ENCODE data around the gene MISP. TPM values are rescaled to one million over a fixed set of nuclear protein-coding genes. Genes with fewer than 3 reads are reported as not detected.
"Not testable (repeated sequence)": the region's sequence is repeated elsewhere in the genome, so short reads cannot be mapped to it uniquely, and the experiment has no call there.

Gene MISP
- total RNA-seq, 1 experiment from 2014 or later = 5.8 TPM

DNA sequence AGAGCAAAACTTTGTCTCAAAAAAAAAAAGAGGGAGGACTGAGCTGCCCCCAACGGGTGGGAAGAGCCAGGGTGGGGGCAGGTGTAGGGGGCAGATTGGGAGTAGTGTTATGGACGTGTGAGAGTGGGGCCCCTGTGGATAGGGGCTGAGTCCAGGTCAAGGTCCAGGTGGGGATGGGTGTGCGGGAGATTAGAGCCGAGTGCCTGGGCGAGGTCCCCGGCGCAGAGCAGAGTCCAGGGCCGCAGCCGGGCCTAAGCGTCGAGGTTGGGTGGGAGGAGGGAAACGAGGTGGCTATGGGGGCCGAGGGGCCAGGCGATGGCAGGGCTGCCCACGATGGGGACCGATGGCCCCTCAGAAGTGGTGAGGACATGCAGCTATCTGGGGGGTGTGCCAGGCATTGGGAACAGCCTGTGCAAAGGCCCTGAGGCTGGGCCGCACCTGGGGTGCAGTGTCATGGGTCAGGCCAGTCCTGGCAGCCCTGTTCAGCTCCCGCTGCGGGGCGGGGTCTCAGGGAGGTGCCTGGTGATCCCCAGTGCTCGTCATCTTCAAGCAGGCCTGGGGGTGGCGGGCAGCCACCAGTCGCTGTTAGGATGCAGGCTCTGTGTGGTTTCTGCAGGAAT lies 12.3 kb upstream of the MISP start:
- Histone ChIP-seq H3K27me3 (ENCODE audit: control insufficient read depth, insufficient read depth, low read length) (no peaks in the 10 kb centered on the region), H3K36me3 (ENCODE audit: control insufficient read depth, insufficient read depth, low read length) (no peaks in the 10 kb centered on the region), H3K4me1 (ENCODE audit: control insufficient read depth, insufficient read depth, low read length) (no peaks in the 10 kb centered on the region), H3K27ac (ENCODE audit: low read length) (no peak overlapping the region), H3K9me3 (ENCODE audit: control insufficient read depth, insufficient read depth, low read depth, low read length) (no peaks in the 10 kb centered on the region), H3K4me3 (ENCODE audit: low read depth in 2 of 2, low read length in 2 of 2) (no peak overlapping the region)
- in situ Hi-C loops (cut with HindIII; ENCODE audit: low pct_unique_long_range_greater_than_20kb, low sequenced_read_pairs) = no loop called here
- TF ChIP-seq, protein P1, sequence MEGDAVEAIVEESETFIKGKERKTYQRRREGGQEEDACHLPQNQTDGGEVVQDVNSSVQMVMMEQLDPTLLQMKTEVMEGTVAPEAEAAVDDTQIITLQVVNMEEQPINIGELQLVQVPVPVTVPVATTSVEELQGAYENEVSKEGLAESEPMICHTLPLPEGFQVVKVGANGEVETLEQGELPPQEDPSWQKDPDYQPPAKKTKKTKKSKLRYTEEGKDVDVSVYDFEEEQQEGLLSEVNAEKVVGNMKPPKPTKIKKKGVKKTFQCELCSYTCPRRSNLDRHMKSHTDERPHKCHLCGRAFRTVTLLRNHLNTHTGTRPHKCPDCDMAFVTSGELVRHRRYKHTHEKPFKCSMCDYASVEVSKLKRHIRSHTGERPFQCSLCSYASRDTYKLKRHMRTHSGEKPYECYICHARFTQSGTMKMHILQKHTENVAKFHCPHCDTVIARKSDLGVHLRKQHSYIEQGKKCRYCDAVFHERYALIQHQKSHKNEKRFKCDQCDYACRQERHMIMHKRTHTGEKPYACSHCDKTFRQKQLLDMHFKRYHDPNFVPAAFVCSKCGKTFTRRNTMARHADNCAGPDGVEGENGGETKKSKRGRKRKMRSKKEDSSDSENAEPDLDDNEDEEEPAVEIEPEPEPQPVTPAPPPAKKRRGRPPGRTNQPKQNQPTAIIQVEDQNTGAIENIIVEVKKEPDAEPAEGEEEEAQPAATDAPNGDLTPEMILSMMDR (IDR thresholded peaks at IDR 0.05) = no peak
- no peak for TF ChIP-seq POLR2AphosphoS5 (IDR thresholded peaks at IDR 0.05; ENCODE audit: low read depth, low read length)
- no peak for TF ChIP-seq TCF7L2 (IDR thresholded peaks at IDR 0.05; ENCODE audit: low read depth, low read length)
- no peak for TF ChIP-seq SIN3A (IDR thresholded peaks at IDR 0.05; ENCODE audit: borderline replicate concordance, insufficient read depth, low read depth, low read length)
- TF ChIP-seq, protein P2, sequence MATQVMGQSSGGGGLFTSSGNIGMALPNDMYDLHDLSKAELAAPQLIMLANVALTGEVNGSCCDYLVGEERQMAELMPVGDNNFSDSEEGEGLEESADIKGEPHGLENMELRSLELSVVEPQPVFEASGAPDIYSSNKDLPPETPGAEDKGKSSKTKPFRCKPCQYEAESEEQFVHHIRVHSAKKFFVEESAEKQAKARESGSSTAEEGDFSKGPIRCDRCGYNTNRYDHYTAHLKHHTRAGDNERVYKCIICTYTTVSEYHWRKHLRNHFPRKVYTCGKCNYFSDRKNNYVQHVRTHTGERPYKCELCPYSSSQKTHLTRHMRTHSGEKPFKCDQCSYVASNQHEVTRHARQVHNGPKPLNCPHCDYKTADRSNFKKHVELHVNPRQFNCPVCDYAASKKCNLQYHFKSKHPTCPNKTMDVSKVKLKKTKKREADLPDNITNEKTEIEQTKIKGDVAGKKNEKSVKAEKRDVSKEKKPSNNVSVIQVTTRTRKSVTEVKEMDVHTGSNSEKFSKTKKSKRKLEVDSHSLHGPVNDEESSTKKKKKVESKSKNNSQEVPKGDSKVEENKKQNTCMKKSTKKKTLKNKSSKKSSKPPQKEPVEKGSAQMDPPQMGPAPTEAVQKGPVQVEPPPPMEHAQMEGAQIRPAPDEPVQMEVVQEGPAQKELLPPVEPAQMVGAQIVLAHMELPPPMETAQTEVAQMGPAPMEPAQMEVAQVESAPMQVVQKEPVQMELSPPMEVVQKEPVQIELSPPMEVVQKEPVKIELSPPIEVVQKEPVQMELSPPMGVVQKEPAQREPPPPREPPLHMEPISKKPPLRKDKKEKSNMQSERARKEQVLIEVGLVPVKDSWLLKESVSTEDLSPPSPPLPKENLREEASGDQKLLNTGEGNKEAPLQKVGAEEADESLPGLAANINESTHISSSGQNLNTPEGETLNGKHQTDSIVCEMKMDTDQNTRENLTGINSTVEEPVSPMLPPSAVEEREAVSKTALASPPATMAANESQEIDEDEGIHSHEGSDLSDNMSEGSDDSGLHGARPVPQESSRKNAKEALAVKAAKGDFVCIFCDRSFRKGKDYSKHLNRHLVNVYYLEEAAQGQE (IDR thresholded peaks at IDR 0.05; ENCODE audit: insufficient read depth in 1 of 2, low read depth in 2 of 2, low read length in 1 of 2) = no peak
- DNase-seq (ENCODE audit: low read depth, low spot score) (no peak), ATAC-seq (no peak)
- POLR2A ChIA-PET = no interaction called here
- no TSS peak for BruUV-seq (replicated peaks)
- intact Hi-C loops (cut with micrococcal nuclease; ENCODE audit: unreplicated experiment) = no loop called here
- CTCF ChIA-PET = interaction anchor here (0.6 kb wide), 1 partner anchor 259 kb away, joined by 7 read pairs; no protein-coding TSS in a partner anchor

DNA sequence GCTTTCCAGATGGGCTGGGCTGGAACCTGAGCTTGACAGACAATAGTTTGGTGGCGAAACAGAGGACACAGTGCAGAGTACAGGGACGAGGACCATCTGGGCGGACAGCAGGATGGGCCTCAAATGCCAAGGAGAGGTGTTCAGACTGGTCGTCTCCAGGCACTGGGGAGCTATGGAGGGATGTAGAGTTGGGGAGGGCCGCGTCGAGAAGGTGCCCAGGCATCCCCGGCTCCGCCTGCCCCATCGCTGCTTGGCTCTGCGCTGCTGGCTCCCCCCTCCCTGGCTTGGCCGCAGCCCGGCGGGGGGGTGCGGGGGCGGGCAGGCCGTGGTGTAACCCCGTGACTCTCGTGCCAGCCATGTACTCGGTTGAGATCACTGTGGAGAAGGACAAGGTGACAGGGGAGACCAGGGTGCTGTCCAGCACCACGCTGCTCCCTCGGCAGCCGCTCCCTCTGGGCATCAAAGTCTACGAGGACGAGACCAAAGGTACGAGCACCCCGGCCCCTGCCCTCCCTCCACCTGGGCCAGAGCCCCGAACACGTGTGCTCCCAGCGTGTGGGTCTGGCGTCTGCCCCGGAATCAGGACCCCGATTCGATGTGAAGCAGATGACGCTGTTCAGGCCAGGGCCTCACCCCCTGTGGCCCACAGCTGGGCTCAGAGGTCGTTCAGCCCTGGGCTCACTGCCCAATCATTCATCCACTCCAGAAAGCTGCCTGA lies 10.8 kb upstream of the MISP start:
- BruUV-seq (replicated peaks) = no TSS peak
- ATAC-seq = no peak
- Histone ChIP-seq H3K36me3 (ENCODE audit: control insufficient read depth, insufficient read depth, low read length) (no peaks in the 10 kb centered on the region), H3K27ac (ENCODE audit: low read length) (no peak overlapping the region), H3K27me3 (ENCODE audit: control insufficient read depth, insufficient read depth, low read length) (no peaks in the 10 kb centered on the region), H3K9me3 (ENCODE audit: control insufficient read depth, insufficient read depth, low read depth, low read length) (no peaks in the 10 kb centered on the region), H3K4me3 (ENCODE audit: low read depth in 2 of 2, low read length in 2 of 2) (no peak overlapping the region), H3K4me1 (ENCODE audit: control insufficient read depth, insufficient read depth, low read length) (no peaks in the 10 kb centered on the region)
- ChIA-PET CTCF (no interaction called here), POLR2A (no interaction called here)
- no peak for DNase-seq (ENCODE audit: low read depth, low spot score)
- TF ChIP-seq, protein P2 (IDR thresholded peaks at IDR 0.05; ENCODE audit: insufficient read depth in 1 of 2, low read depth in 2 of 2, low read length in 1 of 2) = peak; percentile 32 to 62; a peak in 2 of 4 replicates
- TF ChIP-seq POLR2AphosphoS5 (IDR thresholded peaks at IDR 0.05; ENCODE audit: low read depth, low read length) (no peak), TCF7L2 (IDR thresholded peaks at IDR 0.05; ENCODE audit: low read depth, low read length) (no peak)
- TF ChIP-seq, protein P1 (IDR thresholded peaks at IDR 0.05) = no peak
- intact Hi-C loops (cut with micrococcal nuclease; ENCODE audit: unreplicated experiment) (no loop called here), in situ Hi-C loops (cut with HindIII; ENCODE audit: low pct_unique_long_range_greater_than_20kb, low sequenced_read_pairs) (no loop called here)

DNA sequence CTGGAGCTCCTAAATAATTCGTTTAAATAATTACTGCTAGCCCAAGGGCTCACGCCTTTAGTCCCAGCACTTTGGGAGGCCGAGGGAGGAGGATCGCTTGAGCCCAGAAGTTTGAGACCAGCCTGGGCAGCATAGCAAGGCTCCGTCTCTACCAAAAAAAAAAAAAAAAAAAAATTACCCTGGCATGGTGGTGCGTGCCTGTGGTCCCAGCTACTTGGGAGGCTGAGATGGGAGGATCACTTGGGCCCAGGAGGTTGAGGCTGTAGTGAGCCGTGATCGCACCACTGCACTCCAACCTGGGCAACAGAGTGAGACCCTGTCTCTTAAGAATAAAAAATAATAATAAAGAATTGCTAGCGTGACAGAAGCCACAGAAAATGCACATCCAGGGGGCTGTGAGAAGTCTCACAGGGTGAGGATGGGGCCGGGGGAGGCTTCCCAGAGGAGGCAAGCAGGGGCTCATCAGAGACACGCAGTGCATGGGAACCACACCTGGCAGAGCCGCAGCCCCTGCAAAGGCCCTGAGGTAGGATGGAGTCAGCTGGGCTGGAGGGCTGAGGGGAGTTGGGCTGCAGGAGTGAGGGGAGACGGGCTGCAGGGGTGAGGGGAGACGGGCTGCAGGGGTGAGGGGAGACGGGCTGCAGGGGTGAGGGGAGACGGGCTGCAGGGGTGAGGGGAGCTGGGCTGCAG lies 10.0 kb upstream of the MISP start:
- H3K4me3 ChIP-seq (ENCODE audit: low read depth in 2 of 2, low read length in 2 of 2); BruUV-seq (replicated peaks); ATAC-seq; H3K27ac ChIP-seq (ENCODE audit: low read length); H3K36me3 ChIP-seq (ENCODE audit: control insufficient read depth, insufficient read depth, low read length); in situ Hi-C loops (cut with HindIII; ENCODE audit: low pct_unique_long_range_greater_than_20kb, low sequenced_read_pairs); POLR2A ChIA-PET; H3K27me3 ChIP-seq (ENCODE audit: control insufficient read depth, insufficient read depth, low read length); DNase-seq (ENCODE audit: low read depth, low spot score); H3K4me1 ChIP-seq (ENCODE audit: control insufficient read depth, insufficient read depth, low read length); H3K9me3 ChIP-seq (ENCODE audit: control insufficient read depth, insufficient read depth, low read depth, low read length); intact Hi-C loops (cut with micrococcal nuclease; ENCODE audit: unreplicated experiment): not testable (repeated sequence)
- CTCF ChIA-PET = interaction anchor here (0.6 to 1.6 kb wide), 3 partner anchors 77 to 125 kb away, joined by 3 to 5 read pairs (median 5); partner anchors contain the start of gene RNF126

Data from Panc1 (cell line).